ENCODE data around the gene SETD5. TPM values are rescaled to one million over a fixed set of nuclear protein-coding genes. Genes with fewer than 3 reads are reported as not detected.

SETD5 gene
- total and polyA plus RNA-seq, 2 experiments from 2014 or later = 143 to 172 TPM

DNA sequence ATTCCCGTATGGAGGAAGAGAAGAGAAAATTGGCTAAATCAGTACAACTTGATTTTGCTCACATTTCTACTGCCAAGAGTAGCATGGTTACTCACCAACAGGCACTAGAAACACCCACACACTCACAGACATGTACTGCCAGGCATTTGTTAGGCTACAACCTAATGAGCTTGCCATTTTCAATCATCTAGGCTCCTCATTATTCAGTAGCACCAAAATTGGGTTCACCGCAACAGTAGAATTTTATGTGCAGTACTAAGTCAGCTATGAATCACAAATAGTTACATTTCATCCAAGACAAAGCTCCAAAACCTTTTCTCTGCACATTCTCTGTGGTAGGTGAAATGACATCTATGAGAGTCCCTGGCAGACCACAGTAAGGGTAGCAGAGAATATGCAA lies 49.5 kb upstream of the SETD5 start (continued):
- TF ChIP-seq, protein P1, sequence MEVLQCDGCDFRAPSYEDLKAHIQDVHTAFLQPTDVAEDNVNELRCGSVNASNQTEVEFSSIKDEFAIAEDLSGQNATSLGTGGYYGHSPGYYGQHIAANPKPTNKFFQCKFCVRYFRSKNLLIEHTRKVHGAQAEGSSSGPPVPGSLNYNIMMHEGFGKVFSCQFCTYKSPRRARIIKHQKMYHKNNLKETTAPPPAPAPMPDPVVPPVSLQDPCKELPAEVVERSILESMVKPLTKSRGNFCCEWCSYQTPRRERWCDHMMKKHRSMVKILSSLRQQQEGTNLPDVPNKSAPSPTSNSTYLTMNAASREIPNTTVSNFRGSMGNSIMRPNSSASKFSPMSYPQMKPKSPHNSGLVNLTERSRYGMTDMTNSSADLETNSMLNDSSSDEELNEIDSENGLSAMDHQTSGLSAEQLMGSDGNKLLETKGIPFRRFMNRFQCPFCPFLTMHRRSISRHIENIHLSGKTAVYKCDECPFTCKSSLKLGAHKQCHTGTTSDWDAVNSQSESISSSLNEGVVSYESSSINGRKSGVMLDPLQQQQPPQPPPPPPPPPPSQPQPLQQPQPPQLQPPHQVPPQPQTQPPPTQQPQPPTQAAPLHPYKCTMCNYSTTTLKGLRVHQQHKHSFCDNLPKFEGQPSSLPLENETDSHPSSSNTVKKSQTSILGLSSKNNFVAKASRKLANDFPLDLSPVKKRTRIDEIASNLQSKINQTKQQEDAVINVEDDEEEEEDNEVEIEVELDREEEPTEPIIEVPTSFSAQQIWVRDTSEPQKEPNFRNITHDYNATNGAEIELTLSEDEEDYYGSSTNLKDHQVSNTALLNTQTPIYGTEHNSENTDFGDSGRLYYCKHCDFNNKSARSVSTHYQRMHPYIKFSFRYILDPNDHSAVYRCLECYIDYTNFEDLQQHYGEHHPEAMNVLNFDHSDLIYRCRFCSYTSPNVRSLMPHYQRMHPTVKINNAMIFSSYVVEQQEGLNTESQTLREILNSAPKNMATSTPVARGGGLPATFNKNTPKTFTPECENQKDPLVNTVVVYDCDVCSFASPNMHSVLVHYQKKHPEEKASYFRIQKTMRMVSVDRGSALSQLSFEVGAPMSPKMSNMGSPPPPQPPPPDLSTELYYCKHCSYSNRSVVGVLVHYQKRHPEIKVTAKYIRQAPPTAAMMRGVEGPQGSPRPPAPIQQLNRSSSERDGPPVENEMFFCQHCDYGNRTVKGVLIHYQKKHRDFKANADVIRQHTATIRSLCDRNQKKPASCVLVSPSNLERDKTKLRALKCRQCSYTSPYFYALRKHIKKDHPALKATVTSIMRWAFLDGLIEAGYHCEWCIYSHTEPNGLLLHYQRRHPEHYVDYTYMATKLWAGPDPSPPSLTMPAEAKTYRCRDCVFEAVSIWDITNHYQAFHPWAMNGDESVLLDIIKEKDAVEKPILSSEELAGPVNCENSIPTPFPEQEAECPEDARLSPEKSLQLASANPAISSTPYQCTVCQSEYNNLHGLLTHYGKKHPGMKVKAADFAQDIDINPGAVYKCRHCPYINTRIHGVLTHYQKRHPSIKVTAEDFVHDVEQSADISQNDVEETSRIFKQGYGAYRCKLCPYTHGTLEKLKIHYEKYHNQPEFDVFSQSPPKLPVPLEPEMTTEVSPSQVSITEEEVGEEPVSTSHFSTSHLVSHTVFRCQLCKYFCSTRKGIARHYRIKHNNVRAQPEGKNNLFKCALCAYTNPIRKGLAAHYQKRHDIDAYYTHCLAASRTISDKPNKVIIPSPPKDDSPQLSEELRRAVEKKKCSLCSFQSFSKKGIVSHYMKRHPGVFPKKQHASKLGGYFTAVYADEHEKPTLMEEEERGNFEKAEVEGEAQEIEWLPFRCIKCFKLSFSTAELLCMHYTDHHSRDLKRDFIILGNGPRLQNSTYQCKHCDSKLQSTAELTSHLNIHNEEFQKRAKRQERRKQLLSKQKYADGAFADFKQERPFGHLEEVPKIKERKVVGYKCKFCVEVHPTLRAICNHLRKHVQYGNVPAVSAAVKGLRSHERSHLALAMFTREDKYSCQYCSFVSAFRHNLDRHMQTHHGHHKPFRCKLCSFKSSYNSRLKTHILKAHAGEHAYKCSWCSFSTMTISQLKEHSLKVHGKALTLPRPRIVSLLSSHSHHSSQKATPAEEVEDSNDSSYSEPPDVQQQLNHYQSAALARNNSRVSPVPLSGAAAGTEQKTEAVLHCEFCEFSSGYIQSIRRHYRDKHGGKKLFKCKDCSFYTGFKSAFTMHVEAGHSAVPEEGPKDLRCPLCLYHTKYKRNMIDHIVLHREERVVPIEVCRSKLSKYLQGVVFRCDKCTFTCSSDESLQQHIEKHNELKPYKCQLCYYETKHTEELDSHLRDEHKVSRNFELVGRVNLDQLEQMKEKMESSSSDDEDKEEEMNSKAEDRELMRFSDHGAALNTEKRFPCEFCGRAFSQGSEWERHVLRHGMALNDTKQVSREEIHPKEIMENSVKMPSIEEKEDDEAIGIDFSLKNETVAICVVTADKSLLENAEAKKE (CRISPR knock-in tag; IDR thresholded peaks at IDR 0.05) = no peak
- TF ChIP-seq NANOG (IDR thresholded peaks at IDR 0.05; ENCODE audit: borderline replicate concordance) (no peak), JUNB (IDR thresholded peaks at IDR 0.05; ENCODE audit: unreplicated experiment) (no peak), CREB1 (CRISPR knock-in tag; IDR thresholded peaks at IDR 0.05; ENCODE audit: low read depth) (no peak), STAT1 (IDR thresholded peaks at IDR 0.05; ENCODE audit: unreplicated experiment) (no peak)

DNA sequence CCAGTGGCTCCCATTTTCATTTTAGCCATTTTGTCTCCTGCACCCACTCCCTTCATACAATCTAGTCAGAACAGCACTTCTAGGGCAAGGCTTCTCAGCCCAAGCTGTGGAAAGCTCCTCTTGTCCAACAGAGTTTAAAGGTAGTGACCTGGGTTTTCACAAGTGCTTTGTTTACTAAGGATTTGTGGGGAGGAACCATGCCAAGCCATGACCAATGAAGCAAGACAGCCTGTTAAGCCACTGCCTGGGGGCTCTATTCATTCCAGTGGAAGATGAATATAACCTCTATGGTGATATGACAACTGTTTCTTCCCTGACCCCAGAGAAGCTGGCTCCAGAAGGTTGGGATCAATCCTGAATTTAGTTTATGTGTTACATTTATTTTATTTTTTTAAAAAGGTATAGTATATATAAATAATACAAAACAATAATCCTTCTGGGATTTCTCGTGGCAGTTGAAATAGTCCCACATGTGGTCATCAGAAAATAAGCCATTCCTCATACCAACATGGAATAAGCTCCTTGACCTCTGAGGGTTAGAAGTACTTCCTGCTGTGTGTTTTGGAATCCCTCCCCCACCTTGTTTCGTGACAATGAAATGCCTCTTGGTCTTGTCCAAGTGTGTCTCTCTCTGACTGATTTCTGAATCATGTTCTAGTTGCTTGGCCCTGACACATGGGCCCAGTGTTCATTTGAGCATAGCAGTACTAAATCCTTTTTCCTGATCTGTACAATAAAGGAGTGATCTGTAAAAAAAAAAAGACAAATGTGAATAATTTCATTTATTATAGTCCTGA lies 47.9 kb upstream of the SETD5 start:
- ATAC-seq (no peak), DNase-seq (ENCODE audit: low spot score) (no peak)
- Histone ChIP-seq H3K27ac (ENCODE audit: low read depth) (no peak overlapping the region), H3K4me1 (ENCODE audit: insufficient read depth) (peaks cover 25% of the 10 kb centered on the region), H3K27me3 (ENCODE audit: insufficient read depth) (no peaks in the 10 kb centered on the region), H2AFZ (no peak overlapping the region), H3F3A (replicated peaks; ENCODE audit: low read depth) (no peaks in the 10 kb centered on the region), H3K4me2 (no peak overlapping the region), H3K9me2 (ENCODE audit: insufficient read depth) (no peaks in the 10 kb centered on the region), H3K4me3 (no peak overlapping the region), H4K20me1 (replicated peaks; ENCODE audit: insufficient read depth) (no peaks in the 10 kb centered on the region), H3K79me2 (replicated peaks; ENCODE audit: insufficient read depth) (no peaks in the 10 kb centered on the region), H3K36me3 (ENCODE audit: insufficient read depth) (no peaks in the 10 kb centered on the region)
- Mint-ChIP-seq H3K4me3 (no peak overlapping the region), H3K36me3 (ENCODE audit: low read depth) (peaks cover 7% of the 10 kb centered on the region), H3K27ac (no peak overlapping the region; the same call in 1 of the 2 replicates), H3K4me1 (peaks cover 50% of the 10 kb centered on the region), H3K27me3 (ENCODE audit: insufficient read depth, low read depth, poor library complexity) (peaks cover 1% of the 10 kb centered on the region), H3K9me3 (no peaks in the 10 kb centered on the region)
- TF ChIP-seq CREB1 (CRISPR knock-in tag; IDR thresholded peaks at IDR 0.05; ENCODE audit: low read depth) (no peak), JUNB (IDR thresholded peaks at IDR 0.05; ENCODE audit: unreplicated experiment) (no peak), EZH2phosphoT487 (IDR thresholded peaks at IDR 0.05; ENCODE audit: unreplicated experiment) (no peak), CTCF (conservative IDR thresholded peaks at IDR 0.05; ENCODE audit: low read depth in 2 of 2) (no peak), ZNF114 (CRISPR knock-in tag; IDR thresholded peaks at IDR 0.05) (no peak), POLR2AphosphoS5 (IDR thresholded peaks at IDR 0.05; ENCODE audit: low read depth) (no peak), STAT1 (IDR thresholded peaks at IDR 0.05; ENCODE audit: unreplicated experiment) (no peak), EZH2 (IDR thresholded peaks at IDR 0.05; ENCODE audit: low read depth, unreplicated experiment) (no peak)
- TF ChIP-seq, protein P2, sequence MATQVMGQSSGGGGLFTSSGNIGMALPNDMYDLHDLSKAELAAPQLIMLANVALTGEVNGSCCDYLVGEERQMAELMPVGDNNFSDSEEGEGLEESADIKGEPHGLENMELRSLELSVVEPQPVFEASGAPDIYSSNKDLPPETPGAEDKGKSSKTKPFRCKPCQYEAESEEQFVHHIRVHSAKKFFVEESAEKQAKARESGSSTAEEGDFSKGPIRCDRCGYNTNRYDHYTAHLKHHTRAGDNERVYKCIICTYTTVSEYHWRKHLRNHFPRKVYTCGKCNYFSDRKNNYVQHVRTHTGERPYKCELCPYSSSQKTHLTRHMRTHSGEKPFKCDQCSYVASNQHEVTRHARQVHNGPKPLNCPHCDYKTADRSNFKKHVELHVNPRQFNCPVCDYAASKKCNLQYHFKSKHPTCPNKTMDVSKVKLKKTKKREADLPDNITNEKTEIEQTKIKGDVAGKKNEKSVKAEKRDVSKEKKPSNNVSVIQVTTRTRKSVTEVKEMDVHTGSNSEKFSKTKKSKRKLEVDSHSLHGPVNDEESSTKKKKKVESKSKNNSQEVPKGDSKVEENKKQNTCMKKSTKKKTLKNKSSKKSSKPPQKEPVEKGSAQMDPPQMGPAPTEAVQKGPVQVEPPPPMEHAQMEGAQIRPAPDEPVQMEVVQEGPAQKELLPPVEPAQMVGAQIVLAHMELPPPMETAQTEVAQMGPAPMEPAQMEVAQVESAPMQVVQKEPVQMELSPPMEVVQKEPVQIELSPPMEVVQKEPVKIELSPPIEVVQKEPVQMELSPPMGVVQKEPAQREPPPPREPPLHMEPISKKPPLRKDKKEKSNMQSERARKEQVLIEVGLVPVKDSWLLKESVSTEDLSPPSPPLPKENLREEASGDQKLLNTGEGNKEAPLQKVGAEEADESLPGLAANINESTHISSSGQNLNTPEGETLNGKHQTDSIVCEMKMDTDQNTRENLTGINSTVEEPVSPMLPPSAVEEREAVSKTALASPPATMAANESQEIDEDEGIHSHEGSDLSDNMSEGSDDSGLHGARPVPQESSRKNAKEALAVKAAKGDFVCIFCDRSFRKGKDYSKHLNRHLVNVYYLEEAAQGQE (IDR thresholded peaks at IDR 0.05; ENCODE audit: unreplicated experiment) = no peak
- TF ChIP-seq, protein P3, sequence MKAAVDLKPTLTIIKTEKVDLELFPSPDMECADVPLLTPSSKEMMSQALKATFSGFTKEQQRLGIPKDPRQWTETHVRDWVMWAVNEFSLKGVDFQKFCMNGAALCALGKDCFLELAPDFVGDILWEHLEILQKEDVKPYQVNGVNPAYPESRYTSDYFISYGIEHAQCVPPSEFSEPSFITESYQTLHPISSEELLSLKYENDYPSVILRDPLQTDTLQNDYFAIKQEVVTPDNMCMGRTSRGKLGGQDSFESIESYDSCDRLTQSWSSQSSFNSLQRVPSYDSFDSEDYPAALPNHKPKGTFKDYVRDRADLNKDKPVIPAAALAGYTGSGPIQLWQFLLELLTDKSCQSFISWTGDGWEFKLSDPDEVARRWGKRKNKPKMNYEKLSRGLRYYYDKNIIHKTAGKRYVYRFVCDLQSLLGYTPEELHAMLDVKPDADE (IDR thresholded peaks at IDR 0.05) = no peak

All from GM23338 (cell line).